Measurements from ENCODE around the gene COX8A.
"Not testable (repeated sequence)": the region's sequence is repeated elsewhere in the genome, so short reads cannot be mapped to it uniquely, and the experiment has no call there.

The COX8A gene

DNA sequence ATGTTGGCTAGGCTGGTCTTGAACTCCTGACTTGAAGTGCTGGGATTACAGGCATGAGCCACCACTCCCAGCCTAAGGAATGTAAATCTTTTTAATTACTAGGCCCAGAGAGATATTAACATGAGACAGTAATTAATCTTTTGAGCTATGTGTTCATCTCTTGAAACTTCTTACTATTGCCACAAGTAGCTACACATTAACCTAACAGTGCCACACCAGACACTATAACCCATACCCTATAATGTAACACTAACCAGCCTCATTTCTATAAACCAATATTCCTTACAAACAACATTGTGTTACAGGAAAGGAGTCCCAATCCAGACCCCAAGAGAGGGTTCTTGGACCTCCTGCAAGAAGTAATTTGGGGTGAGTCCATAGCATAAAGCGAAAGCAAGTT is 8.0 kb upstream of the COX8A start:
- H4K20me1 ChIP-seq = no peaks in the 10 kb centered on the region
- no peak overlapping the region for H3K4me3 ChIP-seq
- no peak overlapping the region for H3K4me2 ChIP-seq
- no peak overlapping the region for H3K9ac ChIP-seq
- peaks cover 42% of the 10 kb centered on the region for H3K4me1 ChIP-seq
- no peak for TF ChIP-seq Cebpa-rat (IDR thresholded peaks at IDR 0.05)
- no peaks in the 10 kb centered on the region for H3K27me3 ChIP-seq
- no peaks in the 10 kb centered on the region for H3K9me3 ChIP-seq
- no peak overlapping the region for H3K27ac ChIP-seq
- no peaks in the 10 kb centered on the region for H3K36me3 ChIP-seq

GRCh38 chr11:63969461-63969860 is 5.0 kb upstream of the COX8A start:
- no peaks in the 10 kb centered on the region for H3K36me3 ChIP-seq
- H4K20me1 ChIP-seq = no peaks in the 10 kb centered on the region
- peaks cover 15% of the 10 kb centered on the region for H3K4me1 ChIP-seq
- H3K9me3 ChIP-seq = no peaks in the 10 kb centered on the region
- H3K27me3 ChIP-seq = no peaks in the 10 kb centered on the region
- no peak overlapping the region for H3K4me3 ChIP-seq
- no peak overlapping the region for H3K27ac ChIP-seq
- H3K4me2 ChIP-seq = no peak overlapping the region
- no peak overlapping the region for H3K9ac ChIP-seq
- TF ChIP-seq Cebpa-rat (IDR thresholded peaks at IDR 0.05) = no peak

DNA sequence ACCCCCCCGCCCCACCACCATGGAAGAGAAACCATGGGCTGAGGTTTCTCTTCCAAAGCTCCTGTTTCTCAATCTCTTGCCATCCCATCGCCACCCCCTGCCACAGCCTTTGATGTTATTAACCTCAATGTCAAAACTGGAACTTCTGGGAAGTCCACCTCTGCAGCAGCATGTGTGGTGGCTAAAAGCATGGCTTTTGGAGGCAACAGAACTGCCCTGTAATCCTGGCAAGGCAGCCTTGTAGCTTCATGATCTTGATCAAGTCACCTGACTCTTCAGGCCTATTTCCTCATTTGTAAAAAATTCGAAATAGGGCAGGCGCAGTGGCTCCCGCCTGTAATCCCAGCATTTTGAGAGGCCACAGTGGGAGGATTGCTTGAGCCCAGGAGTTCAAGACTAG is 3.5 kb upstream of the COX8A start:
- peaks cover 15% of the 10 kb centered on the region for H3K4me1 ChIP-seq
- peaks cover 4% of the 10 kb centered on the region; the same call in 1 of the 2 replicates for H4K20me1 ChIP-seq
- H3K4me3 ChIP-seq = no peak overlapping the region
- no peak overlapping the region for H3K9ac ChIP-seq
- H3K9me3 ChIP-seq = no peaks in the 10 kb centered on the region
- no peak overlapping the region for H3K27ac ChIP-seq
- no peaks in the 10 kb centered on the region for H3K27me3 ChIP-seq
- H3K4me2 ChIP-seq = no peak overlapping the region
- no peak for TF ChIP-seq Cebpa-rat (IDR thresholded peaks at IDR 0.05)
- peaks cover under 1% of the 10 kb centered on the region; the same call in 1 of the 2 replicates for H3K36me3 ChIP-seq

GRCh38 chr11:63973912-63974258 is 535 bp upstream of the COX8A start:
- Histone ChIP-seq H3K4me1 (peaks cover 34% of the 10 kb centered on the region), H3K4me2 (peak overlapping the region; percentile 69), H3K36me3 (peaks cover 22% of the 10 kb centered on the region), H4K20me1 (peaks cover 18% of the 10 kb centered on the region; the same call in 1 of the 2 replicates), H3K4me3 (peak overlapping the region; percentile 84), H3K27ac (peak overlapping the region; percentile 97; the same call in 1 of the 2 replicates)
- H3K9me3 ChIP-seq, H3K9ac ChIP-seq, H3K27me3 ChIP-seq: not testable (repeated sequence)

GRCh38 chr11:63978551-63979239 is 4.3 kb downstream of the COX8A start:
- peaks cover 28% of the 10 kb centered on the region for H4K20me1 ChIP-seq
- H3K4me2 ChIP-seq = no peak overlapping the region
- H3K4me3 ChIP-seq = no peak overlapping the region
- H3K9ac ChIP-seq = peak overlapping the region; percentile 38; the same call in 1 of the 2 replicates
- H3K27me3 ChIP-seq = no peaks in the 10 kb centered on the region
- TF ChIP-seq Cebpa-rat (IDR thresholded peaks at IDR 0.05) = no peak
- peak overlapping the region; percentile 6; the same call in 1 of the 2 replicates for H3K27ac ChIP-seq
- peaks cover 31% of the 10 kb centered on the region for H3K36me3 ChIP-seq
- H3K9me3 ChIP-seq = no peaks in the 10 kb centered on the region
- peaks cover 58% of the 10 kb centered on the region for H3K4me1 ChIP-seq

DNA sequence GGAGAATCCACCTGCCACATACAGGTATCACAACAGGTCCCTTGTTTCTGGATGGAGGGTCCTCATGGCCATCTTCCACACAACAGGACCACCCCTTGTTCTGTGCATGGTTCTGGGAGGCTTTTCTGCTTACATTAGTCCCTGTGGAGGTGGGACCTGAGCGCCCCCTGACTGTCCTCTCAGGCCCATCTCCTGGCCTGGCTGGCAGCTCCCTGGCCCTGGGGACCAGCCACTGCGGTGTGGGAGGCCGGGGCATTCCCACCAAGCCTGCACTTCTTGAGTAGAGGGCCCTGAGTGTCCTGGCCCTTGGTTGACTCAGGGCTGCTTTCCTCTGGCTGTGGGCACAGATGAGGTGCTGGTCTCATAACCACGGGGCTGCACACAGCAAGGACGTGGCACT is 5.0 kb downstream of the COX8A start:
- Histone ChIP-seq H3K4me1 (peaks cover 58% of the 10 kb centered on the region), H3K27ac (no peak overlapping the region; the same call in 1 of the 2 replicates), H3K9ac (0 out of 2 replicates have a peak overlapping the region, but pooled peaks have one; percentile 19), H3K4me3 (no peak overlapping the region), H3K4me2 (no peak overlapping the region), H3K27me3 (no peaks in the 10 kb centered on the region), H3K9me3 (no peaks in the 10 kb centered on the region), H4K20me1 (peaks cover 28% of the 10 kb centered on the region), H3K36me3 (peaks cover 31% of the 10 kb centered on the region)
- no peak for TF ChIP-seq Cebpa-rat (IDR thresholded peaks at IDR 0.05)

DNA sequence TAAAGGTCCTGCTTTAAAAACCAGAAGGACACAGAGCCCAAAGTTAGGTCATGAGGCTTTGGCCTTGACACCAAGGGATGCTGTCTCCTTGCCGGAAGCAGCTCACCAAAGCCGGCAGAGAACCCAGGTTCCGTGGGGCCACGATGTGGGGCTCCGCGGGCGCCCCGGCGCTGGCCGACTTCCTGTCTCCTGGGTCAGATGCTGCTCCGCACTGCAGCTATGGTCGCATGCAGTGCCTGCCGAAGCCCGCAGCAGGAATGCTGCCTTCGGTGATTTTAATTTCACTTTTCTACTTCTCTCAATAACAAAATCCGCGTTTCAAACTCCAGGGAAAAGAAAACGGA is 11.4 kb downstream of the COX8A start:
- peak overlapping the region; percentile 97; the same call in 1 of the 2 replicates for H3K27ac ChIP-seq
- peaks cover 28% of the 10 kb centered on the region for H3K36me3 ChIP-seq
- H3K27me3 ChIP-seq = no peaks in the 10 kb centered on the region
- peak overlapping the region; percentile 96 for H3K9ac ChIP-seq
- H4K20me1 ChIP-seq = peaks cover 42% of the 10 kb centered on the region
- peak overlapping the region; percentile 93 for H3K4me2 ChIP-seq
- peak overlapping the region; percentile 98 for H3K4me3 ChIP-seq
- H3K4me1 ChIP-seq = peaks cover 60% of the 10 kb centered on the region
- no peaks in the 10 kb centered on the region for H3K9me3 ChIP-seq
- no peak for TF ChIP-seq Cebpa-rat (IDR thresholded peaks at IDR 0.05)

DNA sequence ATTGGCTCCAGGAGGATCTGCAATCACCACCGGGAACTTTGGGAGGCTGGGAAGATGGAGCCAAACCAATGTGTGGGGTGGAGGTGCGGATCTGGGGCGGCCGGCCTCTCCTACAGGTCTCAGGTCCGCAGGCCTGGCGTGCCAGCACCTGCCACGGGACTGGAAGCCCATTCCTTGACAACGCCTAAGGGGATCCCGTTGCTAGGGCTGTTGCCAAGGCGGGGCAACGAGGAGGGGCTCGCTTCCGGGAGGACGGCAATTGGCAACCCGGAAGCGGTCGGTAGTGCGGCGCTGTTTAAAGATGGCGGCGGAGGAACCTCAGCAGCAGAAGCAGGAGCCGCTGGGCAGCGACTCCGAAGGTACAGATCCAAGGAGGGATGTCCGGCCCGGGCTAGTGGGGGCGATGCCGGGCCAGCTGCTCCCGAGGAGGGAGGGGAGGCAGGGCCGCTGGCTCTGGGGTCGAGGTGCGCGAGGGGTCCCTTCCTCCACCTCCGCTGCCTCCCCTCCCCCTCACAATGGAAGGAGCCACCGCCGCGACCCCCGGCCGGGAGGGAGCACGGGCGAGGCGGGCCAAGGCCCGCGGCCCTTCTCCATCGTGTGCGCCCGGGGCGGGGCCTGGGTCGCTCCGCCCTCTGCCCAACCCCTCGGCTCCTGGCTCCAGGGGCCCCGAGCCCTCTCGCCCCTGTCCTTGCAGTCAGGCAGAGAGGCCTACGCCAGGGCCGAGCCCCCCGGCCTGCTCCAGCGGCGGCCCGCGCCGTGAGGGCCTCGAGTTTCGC is 11.9 kb downstream of the COX8A start, which contains the start of gene OTUB1:
OTUB1 (plus strand) TSS at position 283 of the 776 bp plus-strand sequence; CDS start at position 302, 19 bp downstream.
- H3K4me2 ChIP-seq = peak within 1 kb of the TSS; percentile 93
- peak within 1 kb of the TSS; percentile 96 for H3K9ac ChIP-seq
- TF ChIP-seq Cebpa-rat (IDR thresholded peaks at IDR 0.05) = no peak
- peaks cover 54% of the 10 kb centered on the region for H3K4me1 ChIP-seq
- H3K36me3 ChIP-seq = peaks cover 33% of the 10 kb centered on the region
- H3K4me3 ChIP-seq = peak within 1 kb of the TSS; percentile 98
- H3K27ac ChIP-seq = peak within 1 kb of the TSS; percentile 97
- H3K27me3 ChIP-seq = no peaks in the 10 kb centered on the region
- peaks cover 47% of the 10 kb centered on the region for H4K20me1 ChIP-seq
- H3K9me3 ChIP-seq = no peaks in the 10 kb centered on the region

DNA sequence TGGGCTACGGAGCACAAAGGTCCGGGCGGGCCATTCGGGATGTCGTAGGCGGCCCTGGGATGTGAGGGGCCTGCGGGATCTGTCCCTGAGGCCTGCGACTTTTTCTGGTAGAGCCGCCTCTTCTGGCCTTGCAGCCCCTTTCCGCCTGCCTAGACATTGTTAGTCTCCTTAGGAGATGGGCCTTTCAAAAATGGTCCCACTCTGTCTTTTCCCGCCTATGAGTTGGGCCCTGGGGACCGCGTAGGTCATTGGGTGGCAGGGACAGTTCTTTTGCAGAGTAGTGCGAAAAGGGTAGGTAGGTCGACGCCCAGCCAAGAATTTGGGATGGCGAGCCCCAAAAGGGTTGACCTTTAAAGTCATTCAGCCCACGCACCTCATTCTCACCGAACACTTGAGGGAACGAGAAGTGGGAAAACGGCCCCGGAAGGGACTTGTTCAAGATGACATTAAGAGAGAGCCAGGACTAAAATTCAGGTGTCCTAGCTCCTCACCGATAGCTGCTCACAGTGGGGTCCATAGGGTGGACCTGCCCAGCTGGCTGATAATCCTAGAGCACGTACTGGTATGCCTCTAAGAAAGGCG is 12.6 kb downstream of the COX8A start:
- H3K27me3 ChIP-seq = no peaks in the 10 kb centered on the region
- peaks cover 40% of the 10 kb centered on the region for H3K36me3 ChIP-seq
- H3K27ac ChIP-seq = peak overlapping the region; percentile 97
- no peaks in the 10 kb centered on the region for H3K9me3 ChIP-seq
- no peak for TF ChIP-seq Cebpa-rat (IDR thresholded peaks at IDR 0.05)
- H3K4me1 ChIP-seq = peaks cover 47% of the 10 kb centered on the region
- H3K4me3 ChIP-seq = peak overlapping the region; percentile 98
- peaks cover 54% of the 10 kb centered on the region for H4K20me1 ChIP-seq
- H3K9ac ChIP-seq = peak overlapping the region; percentile 96
- H3K4me2 ChIP-seq = peak overlapping the region; percentile 93

DNA sequence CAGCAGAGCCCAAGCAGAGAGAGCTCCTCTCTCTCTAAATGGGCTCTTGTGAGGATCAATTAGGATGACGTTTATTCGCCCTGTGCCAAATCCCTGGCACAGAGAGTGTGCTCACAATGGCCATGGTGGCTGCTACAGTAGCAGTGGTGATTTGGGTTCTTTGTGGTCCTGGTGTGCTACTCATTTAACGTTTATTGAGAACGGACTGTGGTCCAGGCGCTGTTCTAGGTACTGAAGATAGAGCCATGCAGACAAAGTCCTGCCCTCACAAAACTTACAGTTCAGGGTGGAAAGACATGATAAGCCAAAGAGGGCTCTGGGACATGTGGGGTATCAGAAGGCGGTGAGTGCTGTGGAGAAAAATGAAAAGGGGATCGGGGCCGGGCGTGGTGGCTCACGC is 17.1 kb downstream of the COX8A start:
- Histone ChIP-seq H3K9me3 (no peaks in the 10 kb centered on the region), H4K20me1 (peaks cover 87% of the 10 kb centered on the region), H3K36me3 (peaks cover 83% of the 10 kb centered on the region), H3K4me3 (no peak overlapping the region), H3K4me2 (no peak overlapping the region), H3K27ac (no peak overlapping the region), H3K27me3 (no peaks in the 10 kb centered on the region), H3K4me1 (peaks cover 45% of the 10 kb centered on the region), H3K9ac (no peak overlapping the region)
- TF ChIP-seq Cebpa-rat (IDR thresholded peaks at IDR 0.05) = no peak
